GM12801 (cell line): ENCODE results near the gene PLPP6.

Experiments used
- CTCF ChIP-seq: IDR thresholded peaks from one replicate; pipeline ENCODE4 v1.5.1; 2011; ENCODE audit warnings: control low read depth; ENCODE audit not compliant: insufficient read length; ENCODE audit errors: extremely low read depth

PLPP6 gene

GRCh38 chr9:4671737-4672136 lies 9.6 kb downstream of the PLPP6 start:
- no peak for TF ChIP-seq CTCF

GRCh38 chr9:4674783-4675182 lies 12.7 kb downstream of the PLPP6 start:
- TF ChIP-seq CTCF = no peak

- no peak for TF ChIP-seq CTCF
These were observed 15.3 kb downstream of the PLPP6 start for GRCh38 chr9:4677392-4677791.

GRCh38 chr9:4678679-4679267 lies 16.7 kb downstream of the PLPP6 start:
- no peak for TF ChIP-seq CTCF

- TF ChIP-seq CTCF = no peak
These were observed 17.4 kb downstream of the PLPP6 start, which contains the start of gene CDC37L1 for GRCh38 chr9:4679268-4680172. TSS of gene CDC37L1 (plus strand) at chr9:4679569. CDS start at chr9:4679768, 199 bp downstream.

- no peak for TF ChIP-seq CTCF
These were observed 18.1 kb downstream of the PLPP6 start for GRCh38 chr9:4680173-4680525.

GRCh38 chr9:4680750-4681149 lies 18.7 kb downstream of the PLPP6 start:
- no peak for TF ChIP-seq CTCF
